Measurements from ENCODE around the gene THUMPD3. TPM values are rescaled to one million over a fixed set of nuclear protein-coding genes. Genes with fewer than 3 reads are reported as not detected.

The THUMPD3 gene
- total and polyA plus RNA-seq, 9 of the 15 experiments (the other 6 are each of a cell fraction or from before 2014, with no cell fraction given): 58.3 to 132 (median 113) TPM

DNA sequence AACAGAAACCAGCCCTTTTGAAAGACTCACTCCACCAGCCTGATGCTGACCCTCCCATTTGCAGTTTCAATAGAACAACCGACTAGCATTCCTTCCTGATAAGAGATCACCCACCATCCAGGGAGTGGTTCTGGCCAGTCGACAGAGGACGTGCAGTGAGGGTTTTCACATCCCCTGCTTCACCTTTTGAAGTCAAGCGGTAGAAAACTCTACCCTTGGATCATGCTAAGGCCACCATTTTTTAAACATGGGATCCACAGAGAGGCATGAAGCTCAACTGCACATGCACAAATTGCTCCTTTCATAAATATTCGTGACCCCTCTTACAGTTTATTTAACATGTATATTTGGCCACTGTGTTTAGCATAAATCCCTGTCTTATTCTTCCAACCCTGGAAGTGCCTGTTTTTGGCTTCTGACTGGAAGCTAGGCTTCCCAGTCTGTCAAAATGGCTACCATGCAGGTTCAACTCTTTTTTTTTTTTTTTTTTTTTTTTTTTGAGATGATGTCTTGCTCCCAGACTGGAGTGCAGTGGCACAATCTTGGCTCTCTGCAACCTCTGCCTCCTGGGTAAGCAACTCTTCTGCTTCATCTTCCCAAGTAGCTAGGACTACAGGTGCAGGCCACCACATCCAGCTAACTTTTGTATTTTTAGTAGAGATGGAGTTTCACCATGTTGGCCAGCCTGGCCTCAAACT is 1.0 kb upstream of the THUMPD3 start (continued):
- TF ChIP-seq MYC (IDR thresholded peaks at IDR 0.05; ENCODE audit: low read depth, low read length) (peak; percentile 44; the same call in 1 of the 2 replicates), MYC (CRISPR knock-in tag; IDR thresholded peaks at IDR 0.05; ENCODE audit: borderline replicate concordance, low read depth) (no peak), SIN3B (IDR thresholded peaks at IDR 0.05; ENCODE audit: low read depth) (no peak), ZNF583 (CRISPR knock-in tag; IDR thresholded peaks at IDR 0.05) (0 out of 2 replicates have a peak, but pooled peaks have one; percentile 59), GTF2F1 (IDR thresholded peaks at IDR 0.05; ENCODE audit: low read depth, low read length) (no peak), TBL1XR1 (IDR thresholded peaks at IDR 0.05; ENCODE audit: low read length in 2 of 2) (peak in 1 of 2 experiments; percentile 37; a peak in 1 of 4 replicates), FOXM1 (IDR thresholded peaks at IDR 0.05; ENCODE audit: low read depth) (peak; percentile 34; the same call in 1 of the 2 replicates), FOXM1 (CRISPR knock-in tag; IDR thresholded peaks at IDR 0.05; ENCODE audit: low read depth) (no peak), RBM15 (IDR thresholded peaks at IDR 0.05; ENCODE audit: insufficient read depth, low read length) (no peak), MTA1 (IDR thresholded peaks at IDR 0.05; ENCODE audit: borderline replicate concordance) (no peak), SMAD4 (CRISPR knock-in tag; conservative IDR thresholded peaks at IDR 0.05) (0 out of 2 replicates have a peak, but pooled peaks have one; percentile 27), GABPA (tag; conservative IDR thresholded peaks at IDR 0.05; ENCODE audit: low read depth) (no peak), MAZ (CRISPR knock-in tag; conservative IDR thresholded peaks at IDR 0.05 in 1 of 2, IDR thresholded peaks at IDR 0.05 in 1 of 2) (peak in 1 of 2 experiments; percentile 40; a peak in 1 of 4 replicates), ILF3 (IDR thresholded peaks at IDR 0.05; ENCODE audit: borderline replicate concordance) (0 out of 2 replicates have a peak, but pooled peaks have one; percentile 17), ARNT (IDR thresholded peaks at IDR 0.05) (peak in 1 of 2 experiments; percentile 50; a peak in 1 of 4 replicates), RHOXF2B (CRISPR knock-in tag; conservative IDR thresholded peaks at IDR 0.05) (no peak), NFRKB (IDR thresholded peaks at IDR 0.05; ENCODE audit: low read depth) (peak; percentile 76)
- TF ChIP-seq, protein P1, sequence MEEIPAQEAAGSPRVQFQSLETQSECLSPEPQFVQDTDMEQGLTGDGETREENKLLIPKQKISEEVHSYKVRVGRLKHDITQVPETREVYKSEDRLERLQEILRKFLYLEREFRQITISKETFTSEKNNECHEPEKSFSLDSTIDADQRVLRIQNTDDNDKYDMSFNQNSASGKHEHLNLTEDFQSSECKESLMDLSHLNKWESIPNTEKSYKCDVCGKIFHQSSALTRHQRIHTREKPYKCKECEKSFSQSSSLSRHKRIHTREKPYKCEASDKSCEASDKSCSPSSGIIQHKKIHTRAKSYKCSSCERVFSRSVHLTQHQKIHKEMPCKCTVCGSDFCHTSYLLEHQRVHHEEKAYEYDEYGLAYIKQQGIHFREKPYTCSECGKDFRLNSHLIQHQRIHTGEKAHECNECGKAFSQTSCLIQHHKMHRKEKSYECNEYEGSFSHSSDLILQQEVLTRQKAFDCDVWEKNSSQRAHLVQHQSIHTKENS (CRISPR knock-in tag; IDR thresholded peaks at IDR 0.05): no peak
- TF ChIP-seq, protein P2, sequence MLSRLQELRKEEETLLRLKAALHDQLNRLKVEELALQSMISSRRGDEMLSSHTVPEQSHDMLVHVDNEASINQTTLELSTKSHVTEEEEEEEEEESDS (CRISPR knock-in tag; IDR thresholded peaks at IDR 0.05): no peak
- TF ChIP-seq, protein P3, sequence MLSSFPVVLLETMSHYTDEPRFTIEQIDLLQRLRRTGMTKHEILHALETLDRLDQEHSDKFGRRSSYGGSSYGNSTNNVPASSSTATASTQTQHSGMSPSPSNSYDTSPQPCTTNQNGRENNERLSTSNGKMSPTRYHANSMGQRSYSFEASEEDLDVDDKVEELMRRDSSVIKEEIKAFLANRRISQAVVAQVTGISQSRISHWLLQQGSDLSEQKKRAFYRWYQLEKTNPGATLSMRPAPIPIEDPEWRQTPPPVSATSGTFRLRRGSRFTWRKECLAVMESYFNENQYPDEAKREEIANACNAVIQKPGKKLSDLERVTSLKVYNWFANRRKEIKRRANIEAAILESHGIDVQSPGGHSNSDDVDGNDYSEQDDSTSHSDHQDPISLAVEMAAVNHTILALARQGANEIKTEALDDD (IDR thresholded peaks at IDR 0.05): peak; percentile 77
- TF ChIP-seq, protein P4, sequence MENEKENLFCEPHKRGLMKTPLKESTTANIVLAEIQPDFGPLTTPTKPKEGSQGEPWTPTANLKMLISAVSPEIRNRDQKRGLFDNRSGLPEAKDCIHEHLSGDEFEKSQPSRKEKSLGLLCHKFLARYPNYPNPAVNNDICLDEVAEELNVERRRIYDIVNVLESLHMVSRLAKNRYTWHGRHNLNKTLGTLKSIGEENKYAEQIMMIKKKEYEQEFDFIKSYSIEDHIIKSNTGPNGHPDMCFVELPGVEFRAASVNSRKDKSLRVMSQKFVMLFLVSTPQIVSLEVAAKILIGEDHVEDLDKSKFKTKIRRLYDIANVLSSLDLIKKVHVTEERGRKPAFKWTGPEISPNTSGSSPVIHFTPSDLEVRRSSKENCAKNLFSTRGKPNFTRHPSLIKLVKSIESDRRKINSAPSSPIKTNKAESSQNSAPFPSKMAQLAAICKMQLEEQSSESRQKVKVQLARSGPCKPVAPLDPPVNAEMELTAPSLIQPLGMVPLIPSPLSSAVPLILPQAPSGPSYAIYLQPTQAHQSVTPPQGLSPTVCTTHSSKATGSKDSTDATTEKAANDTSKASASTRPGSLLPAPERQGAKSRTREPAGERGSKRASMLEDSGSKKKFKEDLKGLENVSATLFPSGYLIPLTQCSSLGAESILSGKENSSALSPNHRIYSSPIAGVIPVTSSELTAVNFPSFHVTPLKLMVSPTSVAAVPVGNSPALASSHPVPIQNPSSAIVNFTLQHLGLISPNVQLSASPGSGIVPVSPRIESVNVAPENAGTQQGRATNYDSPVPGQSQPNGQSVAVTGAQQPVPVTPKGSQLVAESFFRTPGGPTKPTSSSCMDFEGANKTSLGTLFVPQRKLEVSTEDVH (IDR thresholded peaks at IDR 0.05; ENCODE audit: low read depth, partially characterized antibody): no peak
- TF ChIP-seq, protein P5, sequence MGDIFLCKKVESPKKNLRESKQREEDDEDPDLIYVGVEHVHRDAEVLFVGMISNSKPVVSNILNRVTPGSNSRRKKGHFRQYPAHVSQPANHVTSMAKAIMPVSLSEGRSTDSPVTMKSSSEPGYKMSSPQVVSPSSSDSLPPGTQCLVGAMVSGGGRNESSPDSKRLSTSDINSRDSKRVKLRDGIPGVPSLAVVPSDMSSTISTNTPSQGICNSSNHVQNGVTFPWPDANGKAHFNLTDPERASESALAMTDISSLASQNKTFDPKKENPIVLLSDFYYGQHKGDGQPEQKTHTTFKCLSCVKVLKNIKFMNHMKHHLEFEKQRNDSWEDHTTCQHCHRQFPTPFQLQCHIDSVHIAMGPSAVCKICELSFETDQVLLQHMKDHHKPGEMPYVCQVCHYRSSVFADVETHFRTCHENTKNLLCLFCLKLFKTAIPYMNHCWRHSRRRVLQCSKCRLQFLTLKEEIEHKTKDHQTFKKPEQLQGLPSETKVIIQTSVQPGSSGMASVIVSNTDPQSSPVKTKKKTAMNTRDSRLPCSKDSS (IDR thresholded peaks at IDR 0.05; ENCODE audit: low read depth, partially characterized antibody): no peak
